ENCODE measurements around the gene FOSL2. TPM values are rescaled to one million over a fixed set of nuclear protein-coding genes. Genes with fewer than 3 reads are reported as not detected.

Gene FOSL2
- total and polyA plus RNA-seq, 4 donors: 23.5 to 97.9 (median 68.5) TPM

DNA sequence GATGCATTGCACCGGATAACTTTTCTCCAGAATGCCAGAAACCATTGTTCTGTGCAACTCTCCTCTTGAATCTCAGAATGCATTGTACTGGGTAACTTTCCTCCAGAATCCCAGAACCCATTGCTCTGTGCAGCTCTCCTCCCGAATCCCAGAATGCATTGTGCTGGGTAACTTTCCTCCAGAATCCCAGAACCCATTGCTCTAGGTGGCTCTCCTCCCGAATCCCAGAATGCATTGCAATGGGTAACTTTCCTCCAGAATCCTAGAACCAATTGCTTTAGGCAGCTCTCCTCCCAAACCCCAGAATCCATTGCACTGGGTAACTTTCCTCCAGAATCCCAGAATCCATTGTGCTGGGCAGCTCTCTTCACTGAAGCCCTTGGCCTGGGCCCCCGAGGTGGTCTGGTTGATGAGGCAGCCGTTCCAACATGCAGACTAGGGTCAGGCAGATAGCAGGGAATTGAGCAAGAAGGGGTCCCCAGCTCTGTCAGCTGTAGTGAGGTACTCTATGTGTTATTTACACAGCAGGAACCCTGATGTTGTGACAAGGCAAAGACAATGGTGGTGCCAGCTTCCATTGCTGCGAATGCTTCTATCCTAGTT, 9.4 kb downstream of the FOSL2 start:
- 96 to 97% methylated on average over 6 of the region's 6 CpGs for WGBS, 2 donors
- Histone ChIP-seq H3K4me3 (no peak overlapping the region), H3K9me3 (ENCODE audit: control insufficient read depth in 4 of 4, insufficient read depth in 3 of 4, low read length in 3 of 4) (no peaks in the 10 kb centered on the region), H3K36me3 (ENCODE audit: control insufficient read depth in 4 of 4, insufficient read depth in 4 of 4, low read length in 4 of 4) (peaks cover 18 to 50% (median 27%) of the 10 kb centered on the region in 4 donors), H3K4me1 (ENCODE audit: control insufficient read depth in 5 of 5, insufficient read depth in 5 of 5, low read length in 5 of 5) (peaks cover 0 to 36% (median 20%) of the 10 kb centered on the region in 5 donors), H3K9ac (ENCODE audit: insufficient read depth in 1 of 2, low read length in 2 of 2) (no peak overlapping the region), H3K27me3 (ENCODE audit: control insufficient read depth in 3 of 3, insufficient read depth in 3 of 3, low read length in 2 of 3) (no peaks in the 10 kb centered on the region), H3K27ac (ENCODE audit: low read depth in 1 of 2, low read length in 1 of 2) (no peak overlapping the region)
- DNase-seq (no peak), ATAC-seq (ENCODE audit: insufficient read depth, low FRiP score) (no peak)
- TF ChIP-seq CTCF (IDR thresholded peaks at IDR 0.05; ENCODE audit: control extremely low read depth, extremely low read depth): no peak

GRCh38 chr2:28403370-28403956, 10.8 kb downstream of the FOSL2 start:
- Histone ChIP-seq H3K4me3 (no peak overlapping the region), H3K9me3 (ENCODE audit: control insufficient read depth in 4 of 4, insufficient read depth in 3 of 4, low read length in 3 of 4) (no peaks in the 10 kb centered on the region), H3K27ac (ENCODE audit: low read depth in 1 of 2, low read length in 1 of 2) (no peak overlapping the region), H3K27me3 (ENCODE audit: control insufficient read depth in 3 of 3, insufficient read depth in 3 of 3, low read length in 2 of 3) (no peaks in the 10 kb centered on the region), H3K4me1 (ENCODE audit: control insufficient read depth in 5 of 5, insufficient read depth in 5 of 5, low read length in 5 of 5) (peaks cover 0 to 28% (median 7%) of the 10 kb centered on the region in 5 donors), H3K36me3 (ENCODE audit: control insufficient read depth in 4 of 4, insufficient read depth in 4 of 4, low read length in 4 of 4) (peaks cover 25 to 62% (median 36%) of the 10 kb centered on the region in 4 donors), H3K9ac (ENCODE audit: insufficient read depth in 1 of 2, low read length in 2 of 2) (no peak overlapping the region)
- 68 to 71% methylated on average over 7 of the region's 7 CpGs for WGBS, 2 donors
- TF ChIP-seq CTCF (IDR thresholded peaks at IDR 0.05; ENCODE audit: control extremely low read depth, extremely low read depth): no peak
- ATAC-seq (ENCODE audit: insufficient read depth, low FRiP score) (no peak), DNase-seq (no peak)

DNA sequence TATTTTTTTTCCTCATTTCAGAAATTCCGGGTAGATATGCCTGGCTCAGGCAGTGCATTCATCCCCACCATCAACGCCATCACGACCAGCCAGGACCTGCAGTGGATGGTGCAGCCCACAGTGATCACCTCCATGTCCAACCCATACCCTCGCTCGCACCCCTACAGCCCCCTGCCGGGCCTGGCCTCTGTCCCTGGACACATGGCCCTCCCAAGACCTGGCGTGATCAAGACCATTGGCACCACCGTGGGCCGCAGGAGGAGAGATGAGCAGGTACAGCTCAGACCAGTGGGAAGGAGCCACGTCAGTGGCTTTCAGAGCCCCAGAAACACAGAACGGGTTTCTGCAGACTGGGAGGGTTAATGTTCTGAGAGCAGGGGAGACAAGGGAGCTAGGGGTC, 11.4 kb downstream of the FOSL2 start:
- Histone ChIP-seq H3K4me1 (ENCODE audit: control insufficient read depth in 5 of 5, insufficient read depth in 5 of 5, low read length in 5 of 5) (peaks cover 0 to 25% (median 7%) of the 10 kb centered on the region in 5 donors), H3K9me3 (ENCODE audit: control insufficient read depth in 4 of 4, insufficient read depth in 3 of 4, low read length in 3 of 4) (no peaks in the 10 kb centered on the region), H3K27me3 (ENCODE audit: control insufficient read depth in 3 of 3, insufficient read depth in 3 of 3, low read length in 2 of 3) (no peaks in the 10 kb centered on the region), H3K27ac (ENCODE audit: low read depth in 1 of 2, low read length in 1 of 2) (no peak overlapping the region), H3K4me3 (no peak overlapping the region), H3K36me3 (ENCODE audit: control insufficient read depth in 4 of 4, insufficient read depth in 4 of 4, low read length in 4 of 4) (peaks cover 25 to 68% (median 40%) of the 10 kb centered on the region in 4 donors), H3K9ac (ENCODE audit: insufficient read depth in 1 of 2, low read length in 2 of 2) (no peak overlapping the region)
- 95 to 98% methylated on average over 11 of the region's 11 CpGs for WGBS, 2 donors
- TF ChIP-seq CTCF (IDR thresholded peaks at IDR 0.05; ENCODE audit: control extremely low read depth, extremely low read depth): no peak
- DNase-seq (no peak), ATAC-seq (ENCODE audit: insufficient read depth, low FRiP score) (no peak)
